Karpas-422 (cell line): ENCODE data around the gene ELAVL2. TPM values are rescaled to one million over a fixed set of nuclear protein-coding genes. Genes with fewer than 3 reads are reported as not detected.

Source experiments
- DNase-seq: peaks from one replicate; pipeline ENCODE4 v3.0.0-alpha.2; 2015
- H2AFZ ChIP-seq: fragments of 200-600 bp; sonication (generic); 2 replicates; pipeline ENCODE4 v1.6.1; 2014; ENCODE audit warnings: antibody characterized with exemption, low read length, mixed read lengths
- H3K27ac ChIP-seq: fragments of 200-600 bp; sonication (generic); 2 replicates; pipeline ENCODE4 v1.5.1; 2014; ENCODE audit warnings: mild to moderate bottlenecking, low read length, moderate library complexity
- H3K27me3 ChIP-seq: fragments of 200-600 bp; sonication (generic); 2 replicates; pipeline ENCODE4 v1.6.1; 2014; ENCODE audit warnings: low read length, mixed read lengths
- H3K36me3 ChIP-seq: fragments of 200-600 bp; sonication (generic); 2 replicates; pipeline ENCODE4 v1.6.1; 2014; ENCODE audit warnings: low read length, mixed read lengths; ENCODE audit not compliant: insufficient read depth
- H3K4me1 ChIP-seq: fragments of 200-600 bp; sonication (generic); 2 replicates; pipeline ENCODE4 v1.6.1; 2014; ENCODE audit warnings: mild to moderate bottlenecking, low read length, mixed read lengths
- H3K4me2 ChIP-seq: fragments of 200-600 bp; sonication (generic); 2 replicates; pipeline ENCODE4 v1.6.1; 2014; ENCODE audit warnings: low read length, low read depth, mild to moderate bottlenecking; ENCODE audit not compliant: poor library complexity, severe bottlenecking
- H3K4me3 ChIP-seq: fragments of 200-600 bp; sonication (generic); 2 replicates; pipeline ENCODE4 v1.5.1; 2014; ENCODE audit warnings: mild to moderate bottlenecking, antibody characterized with exemption, low read length, mixed read lengths
- H3K79me2 ChIP-seq: fragments of 200-600 bp; sonication (generic); 2 replicates; pipeline ENCODE4 v1.6.1; 2014; ENCODE audit warnings: mild to moderate bottlenecking, low read length, mixed read lengths
- H3K9ac ChIP-seq: fragments of 200-600 bp; sonication (generic); 2 replicates; pipeline ENCODE4 v1.6.0; 2014; ENCODE audit warnings: low read length
- H3K9me2 ChIP-seq: fragments of 200-600 bp; sonication (generic), shearing (Covaris generic); replicated peaks from 2 replicates; pipeline ENCODE4 v1.6.0; 2014; ENCODE audit warnings: mild to moderate bottlenecking, low read length, moderate library complexity; ENCODE audit not compliant: insufficient read depth
- H3K9me3 ChIP-seq: fragments of 300-700, 200-600 bp; sonication (generic); 2 replicates; pipeline ENCODE4 v1.6.1; 2014; ENCODE audit warnings: low read length, mixed read lengths
- H4K20me1 ChIP-seq: fragments of 200-600 bp; sonication (generic); 2 replicates; pipeline ENCODE4 v1.6.1; 2014; ENCODE audit warnings: mild to moderate bottlenecking, antibody characterized with exemption, low read length, low read depth; ENCODE audit not compliant: insufficient read depth
- total RNA-seq: library from RNA; depleted of rRNA; stranded (reverse); fragments of >200 nt; shearing (Covaris generic); gene quantifications from 2 replicates; pipeline ENCODE4 v1.2.3, GENCODE V29; 2014; ENCODE audit warnings: low replicate concordance

Gene ELAVL2
- total RNA-seq, 1 experiment from 2014 or later: not detected

DNA sequence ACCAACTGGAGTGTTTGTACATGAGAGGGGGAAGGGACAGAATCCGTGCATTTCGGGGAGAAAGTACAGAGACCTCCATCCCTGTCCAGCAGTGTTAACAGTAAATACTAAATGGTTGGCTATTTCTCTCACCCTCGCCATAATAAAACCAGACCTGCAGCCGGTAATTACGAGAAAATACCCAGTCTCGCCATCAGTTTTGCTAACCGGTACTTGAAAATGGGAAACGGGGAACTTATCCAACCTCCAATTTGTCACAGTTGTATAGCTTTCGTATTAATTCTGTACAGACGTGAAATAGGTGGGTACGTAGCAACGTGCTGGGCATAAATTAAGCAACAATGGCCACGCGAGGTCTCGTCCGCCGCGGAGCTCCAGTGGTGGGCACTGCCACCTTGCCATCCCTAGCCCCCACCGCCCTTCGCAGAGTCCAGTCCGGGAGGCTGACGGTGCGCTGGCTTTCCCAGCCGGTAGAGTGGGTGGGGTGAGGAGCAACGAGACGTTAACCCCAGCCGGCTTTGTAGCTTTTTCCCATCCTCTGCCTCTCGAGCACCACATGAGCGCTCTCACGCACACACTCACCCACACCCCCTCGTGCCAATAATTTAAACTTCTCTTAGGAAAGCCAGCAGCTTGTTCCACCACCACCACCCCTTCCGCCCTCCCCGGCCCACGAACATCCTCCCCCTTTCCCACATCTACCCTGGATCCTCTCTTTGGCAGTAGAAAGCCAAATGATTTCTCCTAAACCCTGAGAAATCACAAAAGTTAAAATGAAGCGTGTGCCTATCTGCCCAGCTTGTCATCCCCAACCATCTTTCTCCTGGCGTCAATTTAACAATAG is 1.8 kb downstream of the ELAVL2 start:
- H3K9me2 ChIP-seq: no peaks in the 10 kb centered on the region
- H3K4me3 ChIP-seq: no peak overlapping the region
- H3K4me2 ChIP-seq: no peak overlapping the region
- no peak overlapping the region for H2AFZ ChIP-seq
- H3K79me2 ChIP-seq: no peaks in the 10 kb centered on the region
- no peaks in the 10 kb centered on the region for H3K4me1 ChIP-seq
- H3K9me3 ChIP-seq: 0 out of 2 replicates have a peak, but pooled peaks cover 5% of the 10 kb centered on the region
- H3K27ac ChIP-seq: no peak overlapping the region
- no peak overlapping the region for H3K9ac ChIP-seq
- H4K20me1 ChIP-seq: no peaks in the 10 kb centered on the region
- DNase-seq: no peak
- no peaks in the 10 kb centered on the region for H3K36me3 ChIP-seq
- H3K27me3 ChIP-seq: no peaks in the 10 kb centered on the region

DNA sequence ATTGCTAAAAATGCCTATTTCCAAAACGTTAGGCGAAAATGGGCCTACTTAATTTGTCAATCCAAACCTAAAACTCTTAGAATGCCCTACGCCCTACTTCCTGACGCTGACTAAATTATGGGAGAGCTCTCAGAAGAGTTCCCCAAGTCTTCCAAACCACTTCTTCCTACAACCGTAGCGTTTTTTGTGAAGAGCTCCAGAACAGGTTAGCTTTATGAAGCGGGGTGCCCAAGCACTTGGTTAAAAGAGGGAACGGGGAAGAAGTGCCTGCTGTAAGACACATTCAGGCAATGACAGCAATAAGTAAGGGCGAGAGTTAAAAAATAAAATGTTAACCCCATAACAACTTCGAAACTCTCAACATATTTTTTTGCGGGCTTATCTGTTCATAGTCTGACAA is 2.8 kb downstream of the ELAVL2 start:
- Histone ChIP-seq H3K9ac (no peak overlapping the region), H3K79me2 (no peaks in the 10 kb centered on the region), H3K4me3 (no peak overlapping the region), H4K20me1 (no peaks in the 10 kb centered on the region), H3K9me3 (0 out of 2 replicates have a peak, but pooled peaks cover 5% of the 10 kb centered on the region), H3K4me1 (no peaks in the 10 kb centered on the region), H3K36me3 (no peaks in the 10 kb centered on the region), H3K27ac (no peak overlapping the region), H3K27me3 (no peaks in the 10 kb centered on the region), H3K4me2 (no peak overlapping the region), H3K9me2 (no peaks in the 10 kb centered on the region), H2AFZ (no peak overlapping the region)
- DNase-seq: no peak

DNA sequence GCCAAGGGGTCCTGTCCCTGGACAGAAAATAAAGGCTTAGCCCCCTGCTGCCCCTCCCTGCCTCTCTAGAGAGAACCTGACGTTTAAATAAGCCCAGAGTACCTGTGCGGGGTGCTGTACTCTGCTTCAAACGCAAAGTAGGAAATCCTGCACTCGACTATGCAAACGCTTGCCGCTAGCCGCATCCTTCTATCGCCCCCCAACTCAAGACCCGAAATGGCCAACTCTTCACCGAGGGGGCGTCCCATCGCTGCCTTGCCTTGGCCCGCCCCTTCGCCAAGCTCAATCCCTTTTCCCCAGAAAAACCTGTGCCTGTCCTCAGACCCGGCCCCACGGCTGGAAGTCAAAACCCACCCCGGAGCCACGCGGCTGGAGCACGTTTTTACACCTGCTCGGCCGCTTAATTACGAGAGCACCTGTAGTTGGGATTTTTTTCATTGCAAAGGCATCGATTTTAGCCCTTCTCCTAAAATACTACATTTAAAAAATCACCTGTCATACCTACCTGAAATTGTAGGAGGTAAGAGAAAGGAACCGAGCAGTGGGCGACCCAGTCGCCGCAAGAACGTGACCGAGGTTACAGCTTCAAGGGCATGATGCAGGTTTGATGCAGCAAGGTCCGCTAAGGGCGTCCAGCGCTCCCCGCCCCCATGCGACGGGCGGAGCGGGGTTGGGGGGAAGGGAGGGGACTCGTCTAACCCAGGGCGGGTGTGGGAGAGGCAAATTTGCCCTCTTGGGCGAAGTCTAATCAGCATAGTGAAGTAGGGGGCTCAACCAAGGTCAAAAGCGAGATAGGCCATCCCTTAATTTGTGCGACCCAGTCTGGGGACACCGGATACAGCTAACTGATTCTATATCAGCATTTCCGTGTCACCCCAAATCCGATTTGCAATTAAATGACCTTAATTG is 3.5 kb downstream of the ELAVL2 start:
- no peak overlapping the region for H3K4me2 ChIP-seq

DNA sequence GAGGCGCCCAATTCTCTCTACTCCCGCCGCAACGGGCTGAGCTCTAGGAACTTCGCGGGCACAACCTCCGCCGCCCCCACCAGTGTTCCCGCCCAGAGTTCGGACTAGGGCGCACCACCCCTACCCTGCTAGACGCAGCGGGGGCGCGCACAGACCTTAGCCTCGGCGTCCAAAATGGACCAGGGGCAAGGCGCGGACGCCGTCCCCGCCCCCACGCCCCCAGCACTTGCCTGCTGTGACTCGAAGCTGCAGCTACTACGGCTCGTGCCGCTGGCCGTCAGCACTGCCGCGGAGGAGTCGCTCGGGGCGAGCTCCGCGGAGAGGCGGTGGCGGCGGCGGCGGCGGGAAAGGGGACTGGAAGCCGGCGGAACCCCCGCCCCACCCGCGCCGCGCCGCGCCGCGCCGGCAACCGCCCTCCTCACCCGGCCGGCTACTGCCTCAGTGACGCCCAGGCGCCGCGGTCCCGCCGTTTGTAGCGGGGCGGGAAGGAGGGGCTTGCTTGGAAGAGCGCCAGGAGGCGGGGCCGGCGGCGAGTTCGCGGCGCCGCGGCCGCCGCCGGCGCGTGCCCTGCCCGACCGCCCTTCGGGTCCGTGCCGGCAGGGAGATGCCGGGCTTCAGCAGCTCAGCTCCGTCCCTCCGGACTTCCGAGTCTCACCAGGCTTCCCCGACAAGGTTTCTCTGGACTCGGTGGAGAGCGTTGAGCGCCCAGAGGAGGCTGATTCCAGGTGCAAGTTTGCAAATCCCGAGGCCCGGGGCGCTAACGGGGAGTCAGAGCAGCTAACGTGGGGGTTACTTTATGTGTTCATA is 4.5 kb downstream of the ELAVL2 start:
- Histone ChIP-seq H3K4me3 (no peak overlapping the region), H3K9me3 (0 out of 2 replicates have a peak, but pooled peaks cover 5% of the 10 kb centered on the region), H3K4me2 (no peak overlapping the region), H2AFZ (no peak overlapping the region), H3K27ac (no peak overlapping the region), H3K9ac (no peak overlapping the region), H3K79me2 (no peaks in the 10 kb centered on the region), H3K36me3 (no peaks in the 10 kb centered on the region), H3K9me2 (no peaks in the 10 kb centered on the region), H3K27me3 (no peaks in the 10 kb centered on the region), H3K4me1 (no peaks in the 10 kb centered on the region), H4K20me1 (no peaks in the 10 kb centered on the region)
- DNase-seq: no peak

More for the DNA sequence above, 3.5 kb downstream of the ELAVL2 start:
- Histone ChIP-seq H4K20me1 (no peaks in the 10 kb centered on the region), H3K9me3 (0 out of 2 replicates have a peak, but pooled peaks cover 5% of the 10 kb centered on the region), H3K27ac (no peak overlapping the region), H3K4me1 (no peaks in the 10 kb centered on the region), H3K4me3 (no peak overlapping the region), H2AFZ (no peak overlapping the region), H3K9me2 (no peaks in the 10 kb centered on the region), H3K27me3 (no peaks in the 10 kb centered on the region), H3K36me3 (no peaks in the 10 kb centered on the region), H3K9ac (no peak overlapping the region), H3K79me2 (no peaks in the 10 kb centered on the region)
- DNase-seq: no peak

- no peak for DNase-seq
- no peak overlapping the region for H3K4me2 ChIP-seq
- H3K27me3 ChIP-seq: no peaks in the 10 kb centered on the region
- H3K9me2 ChIP-seq: no peaks in the 10 kb centered on the region
- H2AFZ ChIP-seq: no peak overlapping the region
- no peak overlapping the region for H3K4me3 ChIP-seq
- H3K9ac ChIP-seq: no peak overlapping the region
- H3K9me3 ChIP-seq: 0 out of 2 replicates have a peak, but pooled peaks cover 5% of the 10 kb centered on the region
- H4K20me1 ChIP-seq: no peaks in the 10 kb centered on the region
- no peaks in the 10 kb centered on the region for H3K36me3 ChIP-seq
- H3K79me2 ChIP-seq: no peaks in the 10 kb centered on the region
- no peaks in the 10 kb centered on the region for H3K4me1 ChIP-seq
- no peak overlapping the region for H3K27ac ChIP-seq
Observed at GRCh38 chr9:23820451-23821374, 5.3 kb downstream of the ELAVL2 start.

GRCh38 chr9:23819403-23819802 is 6.6 kb downstream of the ELAVL2 start:
- Histone ChIP-seq H3K4me2 (no peak overlapping the region), H3K9ac (no peak overlapping the region), H3K4me1 (no peaks in the 10 kb centered on the region), H4K20me1 (no peaks in the 10 kb centered on the region), H3K9me2 (no peaks in the 10 kb centered on the region), H3K9me3 (0 out of 2 replicates have a peak, but pooled peaks cover 5% of the 10 kb centered on the region), H2AFZ (no peak overlapping the region), H3K36me3 (no peaks in the 10 kb centered on the region), H3K79me2 (no peaks in the 10 kb centered on the region), H3K27me3 (no peaks in the 10 kb centered on the region), H3K27ac (no peak overlapping the region), H3K4me3 (no peak overlapping the region)
- DNase-seq: no peak

DNA sequence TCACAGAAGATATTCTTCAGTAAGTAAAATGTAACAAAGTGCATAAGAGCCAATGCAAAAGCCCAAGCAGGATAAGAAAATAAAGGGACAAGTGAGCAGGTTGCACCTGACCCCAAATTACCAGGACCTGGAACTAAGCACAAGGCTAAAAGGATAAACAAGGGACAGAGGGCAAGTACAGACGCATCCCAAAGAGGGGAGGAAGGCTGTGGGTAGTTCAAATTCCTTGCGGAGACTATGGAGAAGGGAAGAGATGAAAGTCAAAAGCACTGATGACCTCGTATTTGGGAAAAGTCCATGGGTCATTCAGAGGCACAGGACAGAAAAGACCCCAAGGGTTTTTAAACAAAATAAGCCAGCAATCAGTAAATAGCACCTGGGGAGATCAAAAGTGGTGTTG is 11.8 kb downstream of the ELAVL2 start:
- Histone ChIP-seq H3K36me3 (no peaks in the 10 kb centered on the region), H3K4me3 (no peak overlapping the region)

More for the DNA sequence above, 11.8 kb downstream of the ELAVL2 start:
- no peak overlapping the region for H3K4me2 ChIP-seq
- no peaks in the 10 kb centered on the region for H3K9me3 ChIP-seq
- no peaks in the 10 kb centered on the region for H3K4me1 ChIP-seq
- no peaks in the 10 kb centered on the region for H4K20me1 ChIP-seq
- H3K79me2 ChIP-seq: no peaks in the 10 kb centered on the region
- H2AFZ ChIP-seq: no peak overlapping the region
- no peak for DNase-seq
- no peak overlapping the region for H3K9ac ChIP-seq
- H3K27ac ChIP-seq: no peak overlapping the region
- no peaks in the 10 kb centered on the region for H3K9me2 ChIP-seq
- no peaks in the 10 kb centered on the region for H3K27me3 ChIP-seq
